Epithelial cell of esophagus (primary cell): ENCODE measurements around the gene ARL17B.
A peak's percentile ranks its signal among the peaks of the same experiment; 100 is the strongest.
"Not testable (repeated sequence)": the region's sequence is repeated elsewhere in the genome, so short reads cannot be mapped to it uniquely, and the experiment has no call there.

Source experiments
- DNase-seq: peaks from one replicate; pipeline ENCODE4 v3.0.0; 2010; ENCODE audit warnings: low read depth
- H3K4me3 ChIP-seq: 2 replicates; pipeline ENCODE4 v1.5.1; 2011; ENCODE audit warnings: mild to moderate bottlenecking, low read length, control low read depth
- TF ChIP-seq, protein P1 (sequence below): IDR thresholded peaks from 2 replicates; pipeline ENCODE4 v1.5.1; 2011; ENCODE audit warnings: low read depth, mild to moderate bottlenecking, low read length, control low read depth, inconsistent platforms; ENCODE audit not compliant: insufficient read depth; ENCODE audit errors: missing control alignments

The ARL17B gene

DNA sequence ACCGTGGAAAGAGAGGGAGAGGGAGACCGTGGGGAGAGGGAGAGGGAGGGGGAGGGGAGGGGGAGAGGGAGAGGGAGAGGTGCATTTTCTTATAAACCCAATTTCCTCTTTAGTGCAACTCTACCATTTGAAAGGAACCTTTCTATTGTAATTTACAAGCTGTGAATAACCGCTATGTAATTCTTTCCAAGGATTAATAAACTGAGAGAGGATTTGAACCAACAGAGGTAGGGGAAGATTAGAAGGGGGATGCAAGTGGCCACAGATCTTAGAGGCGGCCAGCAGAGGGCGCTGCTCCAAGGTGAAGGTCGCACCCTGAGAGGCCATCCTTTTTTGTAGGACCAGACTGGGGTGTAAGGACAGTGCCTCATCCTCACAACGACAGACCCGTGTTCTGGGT is 107.8 kb downstream of the ARL17B start:
- DNase-seq: peak; percentile 54
- H3K4me3 ChIP-seq: not testable (repeated sequence)
- TF ChIP-seq, protein P1, sequence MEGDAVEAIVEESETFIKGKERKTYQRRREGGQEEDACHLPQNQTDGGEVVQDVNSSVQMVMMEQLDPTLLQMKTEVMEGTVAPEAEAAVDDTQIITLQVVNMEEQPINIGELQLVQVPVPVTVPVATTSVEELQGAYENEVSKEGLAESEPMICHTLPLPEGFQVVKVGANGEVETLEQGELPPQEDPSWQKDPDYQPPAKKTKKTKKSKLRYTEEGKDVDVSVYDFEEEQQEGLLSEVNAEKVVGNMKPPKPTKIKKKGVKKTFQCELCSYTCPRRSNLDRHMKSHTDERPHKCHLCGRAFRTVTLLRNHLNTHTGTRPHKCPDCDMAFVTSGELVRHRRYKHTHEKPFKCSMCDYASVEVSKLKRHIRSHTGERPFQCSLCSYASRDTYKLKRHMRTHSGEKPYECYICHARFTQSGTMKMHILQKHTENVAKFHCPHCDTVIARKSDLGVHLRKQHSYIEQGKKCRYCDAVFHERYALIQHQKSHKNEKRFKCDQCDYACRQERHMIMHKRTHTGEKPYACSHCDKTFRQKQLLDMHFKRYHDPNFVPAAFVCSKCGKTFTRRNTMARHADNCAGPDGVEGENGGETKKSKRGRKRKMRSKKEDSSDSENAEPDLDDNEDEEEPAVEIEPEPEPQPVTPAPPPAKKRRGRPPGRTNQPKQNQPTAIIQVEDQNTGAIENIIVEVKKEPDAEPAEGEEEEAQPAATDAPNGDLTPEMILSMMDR: peak; percentile 61

DNA sequence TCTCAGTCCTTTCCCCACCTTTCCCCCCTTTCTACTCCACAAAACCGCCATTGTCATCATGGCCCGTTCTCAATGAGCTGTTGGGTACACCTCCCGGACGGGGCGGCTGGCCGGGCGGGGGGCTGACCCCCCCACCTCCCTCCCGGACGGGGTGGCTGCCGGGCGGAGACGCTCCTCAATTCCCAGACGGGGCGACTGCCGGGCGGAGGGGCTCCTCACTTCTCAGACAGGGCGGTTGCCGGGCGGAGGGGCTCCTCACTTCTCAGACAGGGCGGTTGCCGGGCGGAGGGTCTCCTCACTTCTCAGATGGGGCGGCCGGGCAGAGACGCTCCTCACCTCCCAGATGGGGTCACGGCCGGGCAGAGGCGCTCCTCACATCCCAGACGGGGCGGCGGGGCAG is 108.8 kb downstream of the ARL17B start:
- DNase-seq, H3K4me3 ChIP-seq: not testable (repeated sequence)

DNA sequence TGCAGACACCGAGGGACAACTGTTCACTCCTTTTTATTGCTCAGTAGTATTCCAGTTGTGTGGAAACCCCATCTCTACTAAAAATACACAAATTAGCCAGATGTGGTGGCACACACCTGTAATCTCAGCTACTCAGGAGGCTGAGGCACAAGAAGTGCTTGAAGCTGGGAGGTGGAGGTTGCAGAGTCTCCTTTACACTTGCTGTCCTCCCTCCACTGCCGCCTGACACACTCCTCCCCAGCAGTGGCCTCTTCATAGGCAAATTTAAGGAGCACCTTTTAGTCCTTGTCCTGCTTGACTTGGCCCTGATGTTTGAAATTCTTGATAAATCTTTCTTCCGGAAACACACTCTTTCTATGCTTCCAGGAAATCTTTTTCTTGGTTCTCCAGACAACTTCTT is 112.4 kb downstream of the ARL17B start:
- not testable (repeated sequence) for DNase-seq

DNA sequence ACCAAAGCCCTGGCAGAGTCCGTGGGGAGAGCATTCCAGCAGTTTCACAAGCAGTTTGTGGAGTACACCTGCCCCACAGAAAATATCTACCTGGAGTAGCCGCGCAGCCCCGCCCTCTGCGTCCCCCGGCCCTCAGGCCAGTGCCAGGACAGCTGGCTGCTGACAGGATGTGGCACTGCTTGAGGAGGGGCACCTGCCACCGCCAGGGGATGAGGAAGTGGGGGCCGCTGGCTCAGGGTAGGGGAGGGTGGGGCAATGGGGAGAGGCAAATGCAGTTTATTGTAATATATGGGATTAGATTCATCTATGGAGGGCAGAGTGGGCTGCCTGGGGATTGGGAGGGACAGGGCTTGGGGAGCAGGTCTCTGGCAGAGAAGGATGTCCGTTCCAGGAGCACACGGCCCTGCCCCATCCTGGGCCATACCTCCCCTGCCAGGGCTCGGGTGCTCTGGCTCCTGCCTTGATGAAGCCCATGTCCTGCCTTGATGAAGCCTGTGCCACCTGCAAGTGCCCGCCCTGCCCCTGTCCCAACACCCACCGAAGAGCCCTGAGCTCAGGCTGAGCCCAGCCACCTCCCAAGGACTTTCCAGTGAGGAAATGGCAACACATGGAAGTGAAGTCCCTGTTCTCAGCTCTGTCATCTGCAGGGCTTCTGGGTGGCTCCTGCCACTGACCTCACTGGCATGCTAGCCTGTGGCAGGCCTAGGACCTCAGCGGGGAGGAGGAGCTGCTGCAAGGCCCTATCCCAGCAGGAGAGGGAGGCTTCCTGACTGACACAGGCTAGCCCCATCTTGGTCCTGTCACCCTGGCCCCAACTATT is 116.4 kb downstream of the ARL17B start:
- H3K4me3 ChIP-seq, DNase-seq: not testable (repeated sequence)

More for the DNA sequence above, 112.4 kb downstream of the ARL17B start:
- not testable (repeated sequence) for H3K4me3 ChIP-seq

DNA sequence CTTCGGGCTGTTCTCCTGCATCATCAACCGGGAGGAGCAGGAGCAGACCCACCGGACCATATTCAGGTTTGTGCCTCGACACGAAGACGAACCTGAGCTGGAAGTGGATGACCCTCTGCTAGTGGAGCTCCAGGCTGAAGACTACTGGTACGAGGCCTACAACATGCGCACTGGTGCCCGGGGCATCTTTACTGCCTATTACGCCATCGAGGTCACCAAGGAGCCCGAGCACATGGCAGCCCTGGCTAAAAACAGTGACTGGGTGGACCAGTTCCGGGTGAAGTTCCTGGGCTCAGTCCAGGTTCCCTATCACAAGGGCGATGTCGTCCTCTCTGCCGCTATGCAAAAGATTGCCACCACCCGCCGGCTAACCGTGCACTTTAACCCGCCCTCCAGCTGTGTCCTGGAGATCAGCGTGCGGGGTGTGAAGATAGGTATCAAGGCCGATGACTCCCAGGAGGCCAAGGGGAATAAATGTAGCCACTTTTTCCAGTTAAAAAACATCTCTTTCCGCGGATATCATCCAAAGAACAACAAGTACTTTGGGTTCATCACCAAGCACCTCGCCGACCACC is 117.1 kb downstream of the ARL17B start:
- DNase-seq, H3K4me3 ChIP-seq: not testable (repeated sequence)

DNA sequence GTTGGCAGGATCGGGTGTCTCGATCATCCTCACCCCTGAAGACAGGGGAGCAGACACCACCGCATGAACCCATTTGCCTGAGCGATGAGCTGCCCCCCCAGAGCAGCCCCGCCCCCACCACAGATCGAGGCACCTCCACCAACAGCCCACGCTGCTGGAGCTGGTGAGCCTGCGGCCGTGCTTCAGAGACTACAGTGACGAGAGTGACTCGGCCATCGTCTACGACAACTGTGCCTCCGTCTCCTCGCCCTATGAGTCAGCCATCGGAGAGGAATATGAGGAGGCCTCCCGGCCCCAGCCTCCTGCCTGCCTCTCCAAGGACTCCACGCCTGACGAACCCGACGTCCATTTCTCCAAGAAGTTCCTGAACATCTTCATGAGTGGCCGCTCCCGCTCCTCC is 117.6 kb downstream of the ARL17B start:
- DNase-seq, H3K4me3 ChIP-seq: not testable (repeated sequence)

DNA sequence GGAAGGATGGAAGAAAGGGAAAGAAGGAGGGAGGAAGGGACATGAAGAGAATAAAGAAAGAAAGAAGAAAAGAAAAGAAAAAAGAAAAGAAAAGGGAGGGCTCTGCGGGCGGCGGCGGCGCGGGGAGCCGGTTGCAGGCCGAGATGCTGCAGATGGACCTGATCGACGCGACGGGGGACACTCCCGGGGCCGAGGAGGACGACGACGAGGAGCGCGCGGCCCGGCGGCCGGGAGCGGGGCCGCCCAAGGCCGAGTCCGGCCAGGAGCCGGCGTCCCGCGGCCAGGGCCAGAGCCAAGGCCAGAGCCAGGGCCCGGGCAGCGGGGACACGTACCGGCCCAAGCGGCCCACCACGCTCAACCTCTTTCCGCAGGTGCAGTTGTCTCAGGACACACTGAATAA is 118.1 kb downstream of the ARL17B start:
- not testable (repeated sequence) for DNase-seq, H3K4me3 ChIP-seq

DNA sequence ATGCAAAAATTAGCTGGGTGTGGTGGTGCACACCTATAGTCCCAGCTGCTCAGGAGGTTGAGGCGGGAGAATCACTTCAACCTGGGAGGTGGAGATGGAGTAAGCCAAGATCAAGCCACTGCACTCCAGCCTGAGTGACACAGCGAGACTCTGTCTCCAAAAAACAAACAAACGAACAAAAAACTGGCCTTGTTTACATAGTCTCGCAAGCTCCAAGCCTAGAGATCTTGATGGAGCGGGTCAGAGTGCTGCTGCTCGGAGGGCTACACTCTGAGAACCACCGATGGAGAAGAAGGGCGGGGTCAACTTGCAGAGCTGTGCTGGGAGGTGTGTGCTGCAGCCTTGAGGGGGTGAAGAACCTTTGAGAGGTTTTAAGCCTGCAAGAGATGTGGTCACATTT is 130.2 kb downstream of the ARL17B start:
- not testable (repeated sequence) for H3K4me3 ChIP-seq, DNase-seq

DNA sequence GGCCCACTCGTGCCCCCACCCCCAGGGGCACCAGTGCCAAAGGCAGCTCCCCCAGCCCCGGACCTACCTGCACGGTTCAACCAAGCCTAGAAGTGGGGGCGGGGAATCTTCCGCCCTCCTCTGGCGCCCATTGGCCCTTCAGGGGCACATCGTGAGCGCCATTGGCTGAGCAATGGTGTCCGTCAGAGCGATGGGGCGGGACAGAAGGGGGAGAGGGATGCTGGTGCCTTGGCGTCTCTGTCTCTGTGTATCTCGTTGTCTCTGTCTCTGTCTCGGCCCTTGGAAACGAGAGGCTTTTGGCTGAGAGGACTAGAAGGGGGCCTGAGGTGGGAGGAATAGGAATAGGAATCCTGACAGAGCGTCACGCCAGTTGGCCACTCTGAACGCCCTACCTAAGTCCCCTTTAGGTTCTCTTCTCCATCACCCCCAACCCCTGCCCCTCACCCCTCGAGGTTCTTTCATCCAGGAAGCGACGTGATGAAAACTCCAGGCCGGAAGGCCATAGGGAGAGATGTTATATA is 136.2 kb downstream of the ARL17B start:
- peak; percentile 91 for DNase-seq
- H3K4me3 ChIP-seq: peak overlapping the region; percentile 44

DNA sequence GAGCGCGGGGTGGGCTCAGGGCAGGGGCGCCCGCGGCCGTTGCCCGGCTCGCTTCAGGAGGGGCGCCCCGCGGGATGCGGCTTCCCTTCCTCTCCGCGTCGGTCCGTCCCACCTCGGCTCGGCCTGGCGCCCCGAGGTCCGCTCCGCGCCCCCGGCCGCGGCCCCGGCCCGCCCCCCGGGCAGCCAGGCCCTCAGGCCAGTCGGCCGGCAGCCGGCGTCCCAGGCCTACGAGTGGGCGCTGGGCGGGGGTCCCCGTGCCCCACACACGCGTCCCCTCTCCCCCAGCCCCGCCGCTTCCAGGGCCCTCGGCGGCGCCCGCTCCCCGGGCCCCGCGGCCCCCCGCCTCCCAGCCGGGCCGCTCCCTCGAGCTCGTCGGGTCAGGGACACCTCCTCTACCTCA is 136.7 kb downstream of the ARL17B start:
- peak overlapping the region; percentile 44 for H3K4me3 ChIP-seq
- DNase-seq: not testable (repeated sequence)
